Thyroid gland (tissue), 4 donors: ENCODE results near the gene ZDHHC11B. TPM values are rescaled to one million over a fixed set of nuclear protein-coding genes. Genes with fewer than 3 reads are reported as not detected.
"Not testable (repeated sequence)": the region's sequence is repeated elsewhere in the genome, so short reads cannot be mapped to it uniquely, and the experiment has no call there.

Source experiments
- DNase-seq, 2 donors: peaks; one replicate each; pipeline ENCODE4 v3.0.0-alpha.2; 2019
- H3K27ac ChIP-seq, 3 donors: fragments of 200-600 bp; sonication (generic); 1 replicate in 2 of 3; 2 replicates in 1 of 3; pipeline ENCODE4 v1.5.1; 2016 to 2019; ENCODE audit warnings: mild to moderate bottlenecking in 1 of 3, moderate library complexity in 1 of 3
- H3K27me3 ChIP-seq: fragments of 200-600 bp; sonication (generic); one replicate; pipeline ENCODE4 v1.5.1; 2019
- H3K36me3 ChIP-seq, 2 donors: fragments of 200-600 bp; sonication (generic); one replicate each; pipeline ENCODE4 v1.5.1; 2016 to 2019
- H3K4me1 ChIP-seq, 2 donors: fragments of 200-600 bp; sonication (generic); one replicate each; pipeline ENCODE4 v1.5.1; 2017 to 2019
- H3K4me3 ChIP-seq, 3 donors: fragments of 200-600 bp; sonication (generic); replicated peaks in 1 of 3; 1 replicate in 2 of 3; 2 replicates in 1 of 3; pipeline ENCODE4 v1.5.1; 2016; ENCODE audit warnings: mild to moderate bottlenecking in 1 of 3
- H3K9me3 ChIP-seq: fragments of 200-600 bp; sonication (generic); one replicate; pipeline ENCODE4 v1.5.1; 2017
- POLR2A ChIP-seq, 2 donors: fragments of 450-650 bp; IDR thresholded peaks; one replicate each; pipeline ENCODE4 v1.6.1; 2017; ENCODE audit warnings: antibody characterized with exemption in 2 of 2, mild to moderate bottlenecking in 2 of 2, moderate library complexity in 1 of 2
- WGBS, 2 donors: methylation state at CpG; one replicate each; pipeline ENCODE4 v1.1.5; 2017; 5-methylcytosine and 5-hydroxymethylcytosine counted together
- intact Hi-C: fragments of 100-400 bp; cut with DNase I; formaldehyde crosslinking; loops from one replicate; pipeline ENCODE4 v1.15.1; 2023
- total RNA-seq, 4 donors: library from RNA; depleted of rRNA; stranded (reverse); fragments of >200 nt; gene quantifications; one replicate each; pipeline ENCODE4 v1.2.3, GENCODE V29; 2016
- TF ChIP-seq, protein P1 (sequence below), 6 experiments: fragments of 200-600 bp in 3 of 6; fragments of 450-650 bp in 3 of 6; sonication (generic) in 3 of 6; IDR thresholded peaks; one replicate each; pipeline ENCODE4 v1.5.1; 2016 to 2019; ENCODE audit warnings: antibody characterized with exemption in 6 of 6, mild to moderate bottlenecking in 2 of 6, inconsistent platforms in 1 of 6, moderate library complexity in 1 of 6

ZDHHC11B gene
- total RNA-seq, 4 donors from 2014 or later: 1.6 to 6.8 (median 2.9) TPM

GRCh38 chr5:691817-692528 lies 92.6 kb downstream of the ZDHHC11B start:
- no peaks in the 10 kb centered on the region for H3K36me3 ChIP-seq
- no peak for DNase-seq
- WGBS, 2 donors: 0% methylated on average over 1 of the region's 2 CpGs
- no peak for TF ChIP-seq POLR2A (IDR thresholded peaks at IDR 0.05)
- TF ChIP-seq, protein P1, sequence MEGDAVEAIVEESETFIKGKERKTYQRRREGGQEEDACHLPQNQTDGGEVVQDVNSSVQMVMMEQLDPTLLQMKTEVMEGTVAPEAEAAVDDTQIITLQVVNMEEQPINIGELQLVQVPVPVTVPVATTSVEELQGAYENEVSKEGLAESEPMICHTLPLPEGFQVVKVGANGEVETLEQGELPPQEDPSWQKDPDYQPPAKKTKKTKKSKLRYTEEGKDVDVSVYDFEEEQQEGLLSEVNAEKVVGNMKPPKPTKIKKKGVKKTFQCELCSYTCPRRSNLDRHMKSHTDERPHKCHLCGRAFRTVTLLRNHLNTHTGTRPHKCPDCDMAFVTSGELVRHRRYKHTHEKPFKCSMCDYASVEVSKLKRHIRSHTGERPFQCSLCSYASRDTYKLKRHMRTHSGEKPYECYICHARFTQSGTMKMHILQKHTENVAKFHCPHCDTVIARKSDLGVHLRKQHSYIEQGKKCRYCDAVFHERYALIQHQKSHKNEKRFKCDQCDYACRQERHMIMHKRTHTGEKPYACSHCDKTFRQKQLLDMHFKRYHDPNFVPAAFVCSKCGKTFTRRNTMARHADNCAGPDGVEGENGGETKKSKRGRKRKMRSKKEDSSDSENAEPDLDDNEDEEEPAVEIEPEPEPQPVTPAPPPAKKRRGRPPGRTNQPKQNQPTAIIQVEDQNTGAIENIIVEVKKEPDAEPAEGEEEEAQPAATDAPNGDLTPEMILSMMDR (IDR thresholded peaks at IDR 0.05): no peak
- H3K27me3 ChIP-seq: no peaks in the 10 kb centered on the region
- peak overlapping the region in 1 of 3 donors; percentile 81 for H3K4me3 ChIP-seq
- no peak overlapping the region for H3K27ac ChIP-seq
- H3K4me1 ChIP-seq: peaks cover 0 to 4% of the 10 kb centered on the region in 2 donors
- H3K9me3 ChIP-seq: no peaks in the 10 kb centered on the region
- intact Hi-C loops: no loop called here

DNA sequence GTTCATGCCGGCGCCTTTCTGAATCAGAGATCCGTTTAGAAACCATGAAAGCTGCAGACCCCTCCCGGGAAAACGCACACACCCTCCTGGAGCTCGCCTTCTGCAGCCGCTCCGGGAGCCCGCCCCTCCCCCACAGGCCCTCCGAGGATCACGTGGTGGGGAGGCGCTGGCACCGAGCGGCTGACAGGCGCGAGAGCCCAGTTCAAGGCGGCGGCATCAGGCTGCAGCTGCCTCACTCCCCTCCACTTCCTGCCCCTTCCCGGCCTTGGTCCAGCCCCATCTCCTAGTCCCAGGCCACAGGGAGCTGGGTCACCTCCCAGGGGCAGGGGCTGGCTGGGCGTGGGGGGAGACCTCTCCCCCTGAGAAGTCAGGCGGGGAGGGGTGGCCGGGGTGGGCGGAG lies 93.5 kb downstream of the ZDHHC11B start:
- H3K9me3 ChIP-seq, intact Hi-C loops, H3K36me3 ChIP-seq, H3K27me3 ChIP-seq, H3K4me1 ChIP-seq, H3K4me3 ChIP-seq, H3K27ac ChIP-seq: not testable (repeated sequence)
- WGBS, 2 donors: no CpG with 5 or more reads among the region's 23 CpGs
- peak in 1 of 2 donors; percentile 54 for DNase-seq

- H3K9me3 ChIP-seq, H3K27ac ChIP-seq, H3K4me1 ChIP-seq, intact Hi-C loops, H3K36me3 ChIP-seq, H3K27me3 ChIP-seq, DNase-seq, H3K4me3 ChIP-seq: not testable (repeated sequence)
- WGBS, 2 donors: no CpG with 5 or more reads among the region's 12 CpGs
These were observed 94.2 kb downstream of the ZDHHC11B start for GRCh38 chr5:690293-690692.

- H3K27me3 ChIP-seq, H3K27ac ChIP-seq, H3K4me3 ChIP-seq, H3K9me3 ChIP-seq, intact Hi-C loops, DNase-seq, H3K4me1 ChIP-seq, H3K36me3 ChIP-seq: not testable (repeated sequence)
- WGBS, 2 donors: 83 to 94% methylated on average over 13 to 15 of the region's 30 CpGs
These were observed 96.0 kb downstream of the ZDHHC11B start for GRCh38 chr5:688348-689010.

DNA sequence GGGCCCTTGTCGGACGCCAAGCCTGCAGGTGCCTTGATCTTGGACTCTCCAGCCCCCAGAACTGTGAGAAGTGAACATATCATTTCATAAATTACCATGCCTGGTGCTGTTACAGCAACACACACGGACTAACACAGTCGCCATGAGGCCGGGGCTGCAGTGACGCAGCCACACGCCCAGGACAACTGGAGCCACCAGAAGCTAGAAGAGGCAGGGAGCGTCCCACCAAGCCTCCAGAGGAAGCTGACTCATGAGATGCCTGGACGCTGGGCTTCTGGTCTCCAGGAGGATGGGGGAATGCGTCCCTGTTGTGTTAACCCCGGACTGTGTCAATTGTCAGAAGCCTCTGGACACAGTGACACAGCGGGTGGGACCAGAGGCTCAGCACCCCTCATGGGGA lies 97.6 kb downstream of the ZDHHC11B start:
- intact Hi-C loops, H3K9me3 ChIP-seq, H3K27me3 ChIP-seq, H3K27ac ChIP-seq, H3K36me3 ChIP-seq, H3K4me1 ChIP-seq, DNase-seq, H3K4me3 ChIP-seq: not testable (repeated sequence)
- 93% methylated on average over 10 of the region's 12 CpGs; no CpG with 5 or more reads in 1 of the 2 donors for WGBS, 2 donors

GRCh38 chr5:686172-686523 lies 98.4 kb downstream of the ZDHHC11B start:
- intact Hi-C loops, H3K27me3 ChIP-seq, H3K4me3 ChIP-seq, DNase-seq, H3K9me3 ChIP-seq, H3K27ac ChIP-seq, H3K36me3 ChIP-seq, H3K4me1 ChIP-seq: not testable (repeated sequence)
- WGBS, 2 donors: 90 to 93% methylated on average over 5 to 11 of the region's 12 CpGs

GRCh38 chr5:685262-686171 lies 99.0 kb downstream of the ZDHHC11B start:
- no peaks in the 10 kb centered on the region for H3K9me3 ChIP-seq
- TF ChIP-seq, protein P1 (IDR thresholded peaks at IDR 0.05): no peak
- TF ChIP-seq POLR2A (IDR thresholded peaks at IDR 0.05): no peak
- no peak overlapping the region for H3K4me3 ChIP-seq
- no peak overlapping the region for H3K27ac ChIP-seq
- no peaks in the 10 kb centered on the region for H3K27me3 ChIP-seq
- no peaks in the 10 kb centered on the region for H3K36me3 ChIP-seq
- H3K4me1 ChIP-seq: no peaks in the 10 kb centered on the region
- no peak for DNase-seq
- intact Hi-C loops: no loop called here
- 87 to 92% methylated on average over 18 to 20 of the region's 24 CpGs for whole genome bisulfite sequencing, 2 donors
